ENCODE results near the gene AGAP5.

The AGAP5 gene

DNA sequence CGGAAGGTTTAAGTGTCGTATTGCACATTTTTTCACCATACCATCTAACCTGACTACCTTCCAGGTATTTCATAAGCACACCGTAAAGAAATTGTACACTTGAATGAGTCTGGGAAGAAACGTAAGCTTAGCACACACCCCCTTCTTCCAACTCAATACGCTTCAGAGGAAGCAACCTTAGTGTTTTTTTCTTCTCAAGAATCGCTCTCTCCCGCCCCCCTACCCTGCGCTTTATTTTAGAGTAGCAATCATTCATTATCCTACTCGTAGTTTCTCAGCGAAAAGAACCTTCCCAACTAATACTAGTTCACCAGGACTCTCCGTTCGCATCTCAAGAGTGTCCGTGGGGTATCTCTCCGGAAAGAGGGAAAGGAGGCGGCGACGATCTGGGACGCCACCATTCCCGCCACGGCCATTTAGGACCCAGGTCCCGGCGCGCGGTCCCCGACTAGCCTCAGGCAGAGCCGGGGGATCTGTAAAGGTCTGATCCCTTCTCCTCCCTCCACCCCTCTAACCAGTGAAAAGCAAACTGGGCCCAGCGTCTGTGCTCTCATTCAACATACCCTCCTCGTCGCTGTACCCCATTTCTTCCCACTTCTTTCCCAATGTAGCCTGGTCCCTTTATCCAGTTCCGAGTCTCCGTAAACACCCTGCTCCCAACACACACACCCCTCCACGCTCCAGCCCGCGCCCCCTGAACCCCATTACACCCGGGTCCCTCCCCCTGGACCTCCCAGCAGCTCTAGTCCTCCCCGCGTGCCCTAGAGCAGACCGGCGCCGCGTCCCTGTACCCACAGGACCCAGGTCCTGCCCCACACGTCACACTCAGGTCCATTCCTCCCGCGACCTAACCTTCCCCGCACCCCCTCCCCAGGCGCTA, 72.7 kb downstream of the AGAP5 start:
- DNase-seq, result peak; percentile 14
